T47D (cell line): ENCODE results near the gene SH3GL2.

Source experiments
- DNase-seq, 2 experiments: peaks; one replicate each; pipeline versions ENCODE4 v3.0.0 to v3.0.0-alpha.2; 2011 to 2012; ENCODE audit warnings: low read depth in 1 of 2, low spot score in 1 of 2
- JUND ChIP-seq: IDR thresholded peaks from 2 replicates; pipeline ENCODE4 v1.6.1; 2012; ENCODE audit warnings: low read depth
- in situ Hi-C: cut with HindIII; loops from 2 replicates; pipeline ENCODE4 v1.10.0; 2016; ENCODE audit warnings: low sequenced_read_pairs, low pct_unique_long_range_greater_than_20kb

Gene SH3GL2

GRCh38 chr9:17789316-17789715 lies 210.4 kb downstream of the SH3GL2 start:
- DNase-seq, result no peak
- in situ Hi-C loops, result no loop called here
- TF ChIP-seq JUND, result no peak

- in situ Hi-C loops, result no loop called here
- no peak for TF ChIP-seq JUND
- peak; percentile 11 to 57 for DNase-seq
Measured at GRCh38 chr9:17793713-17794622, 215.1 kb downstream of the SH3GL2 start.

DNA sequence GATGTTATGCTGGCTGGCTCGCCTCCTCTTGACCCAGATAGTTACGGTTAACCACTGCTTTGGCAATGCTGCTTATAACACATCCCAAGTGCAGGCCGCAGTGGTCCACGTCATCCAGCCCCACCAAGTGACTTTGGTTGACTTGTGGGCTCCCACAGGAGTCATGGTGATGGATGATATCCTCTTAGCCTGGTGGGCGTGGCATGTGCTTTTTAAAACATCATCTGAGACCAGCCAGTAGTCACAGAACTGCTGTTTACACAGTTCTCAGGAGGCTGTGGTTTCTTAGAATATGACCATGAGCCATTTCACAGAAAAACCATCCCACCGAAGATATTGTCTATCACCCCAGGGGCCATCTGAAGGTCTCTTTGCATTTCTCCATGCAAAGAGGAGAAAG lies 216.9 kb downstream of the SH3GL2 start:
- no peak for TF ChIP-seq JUND
- DNase-seq, result no peak
- in situ Hi-C loops, result no loop called here

DNA sequence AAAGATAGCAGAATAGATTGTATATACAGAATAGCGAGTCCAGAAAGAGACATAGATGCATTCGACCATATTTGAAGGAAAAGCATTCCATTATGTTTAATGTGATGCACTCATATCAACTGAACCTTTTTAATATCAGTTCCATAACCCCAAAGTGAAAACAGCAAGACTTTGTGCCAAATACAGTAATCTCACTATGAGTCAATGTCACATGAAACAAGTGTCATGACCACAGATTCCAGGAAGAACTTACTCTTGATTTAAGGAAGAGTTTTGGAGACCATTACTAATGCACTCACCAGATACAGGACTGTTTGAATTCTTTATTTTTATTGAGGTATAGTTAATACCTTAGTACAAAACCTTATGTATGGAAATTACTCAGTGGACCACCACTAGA lies 220.5 kb downstream of the SH3GL2 start:
- in situ Hi-C loops, result no loop called here
- no peak for DNase-seq
- TF ChIP-seq JUND, result no peak

DNA sequence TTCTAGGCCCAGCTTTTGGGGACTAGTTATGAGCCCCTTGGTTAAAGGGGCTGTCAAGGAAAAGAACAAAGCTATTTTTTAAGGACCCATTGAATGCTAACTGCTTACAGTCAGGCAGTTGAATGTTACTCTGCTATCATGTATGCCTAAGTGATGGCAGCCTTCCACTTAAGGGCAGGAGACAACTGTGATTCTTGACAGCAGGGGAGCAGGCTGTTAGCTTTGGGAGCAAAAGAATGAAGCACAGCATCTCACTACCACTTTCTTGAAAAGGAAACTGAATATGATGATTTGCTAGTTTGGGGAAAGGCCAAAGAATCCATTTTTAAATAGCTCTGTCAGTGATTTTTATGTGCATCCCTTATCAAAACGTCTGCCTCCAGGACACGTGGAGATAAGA lies 221.6 kb downstream of the SH3GL2 start:
- TF ChIP-seq JUND, result no peak
- in situ Hi-C loops, result no loop called here

GRCh38 chr9:17802249-17802857 lies 223.5 kb downstream of the SH3GL2 start:
- no peak for TF ChIP-seq JUND
- peak in 1 of 2 experiments; percentile 2 for DNase-seq
- in situ Hi-C loops, result no loop called here

More for the DNA sequence above, 221.6 kb downstream of the SH3GL2 start:
- DNase-seq, result no peak

DNA sequence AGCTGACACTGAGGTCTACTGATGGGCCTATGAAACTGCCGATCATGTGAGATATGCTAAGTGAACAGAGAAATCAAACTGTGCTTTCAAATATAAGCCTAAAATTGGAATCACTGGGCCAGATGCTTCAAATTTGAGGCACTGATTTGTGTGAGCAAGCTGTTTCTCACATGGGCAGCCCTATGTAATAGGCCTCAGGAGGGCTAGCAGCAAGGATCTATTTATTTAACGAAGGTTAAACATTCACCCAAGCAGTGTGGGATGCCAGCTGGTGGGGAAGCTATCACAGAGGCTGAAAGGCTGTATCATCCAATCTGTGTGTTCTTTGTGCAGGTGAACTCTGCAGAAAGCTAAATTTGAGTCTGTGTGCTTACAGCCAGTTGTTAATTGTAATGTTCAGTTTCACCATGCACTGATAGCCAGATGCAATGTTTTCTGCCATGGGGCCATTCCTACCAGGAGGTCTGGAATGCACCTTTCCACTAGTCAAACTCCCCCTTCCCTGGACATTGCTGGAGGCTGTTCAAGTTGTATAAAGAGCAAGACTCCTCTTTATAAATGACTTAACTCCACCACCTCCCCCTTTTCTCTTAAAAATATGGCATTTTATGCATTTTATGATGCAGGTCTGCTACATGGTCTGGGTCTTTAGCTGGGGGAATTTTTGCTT lies 228.9 kb downstream of the SH3GL2 start:
- no peak for DNase-seq
- in situ Hi-C loops, result no loop called here
- TF ChIP-seq JUND, result no peak

GRCh38 chr9:17810317-17810716 lies 231.5 kb downstream of the SH3GL2 start:
- no peak for TF ChIP-seq JUND
- in situ Hi-C loops, result no loop called here
- no peak for DNase-seq

DNA sequence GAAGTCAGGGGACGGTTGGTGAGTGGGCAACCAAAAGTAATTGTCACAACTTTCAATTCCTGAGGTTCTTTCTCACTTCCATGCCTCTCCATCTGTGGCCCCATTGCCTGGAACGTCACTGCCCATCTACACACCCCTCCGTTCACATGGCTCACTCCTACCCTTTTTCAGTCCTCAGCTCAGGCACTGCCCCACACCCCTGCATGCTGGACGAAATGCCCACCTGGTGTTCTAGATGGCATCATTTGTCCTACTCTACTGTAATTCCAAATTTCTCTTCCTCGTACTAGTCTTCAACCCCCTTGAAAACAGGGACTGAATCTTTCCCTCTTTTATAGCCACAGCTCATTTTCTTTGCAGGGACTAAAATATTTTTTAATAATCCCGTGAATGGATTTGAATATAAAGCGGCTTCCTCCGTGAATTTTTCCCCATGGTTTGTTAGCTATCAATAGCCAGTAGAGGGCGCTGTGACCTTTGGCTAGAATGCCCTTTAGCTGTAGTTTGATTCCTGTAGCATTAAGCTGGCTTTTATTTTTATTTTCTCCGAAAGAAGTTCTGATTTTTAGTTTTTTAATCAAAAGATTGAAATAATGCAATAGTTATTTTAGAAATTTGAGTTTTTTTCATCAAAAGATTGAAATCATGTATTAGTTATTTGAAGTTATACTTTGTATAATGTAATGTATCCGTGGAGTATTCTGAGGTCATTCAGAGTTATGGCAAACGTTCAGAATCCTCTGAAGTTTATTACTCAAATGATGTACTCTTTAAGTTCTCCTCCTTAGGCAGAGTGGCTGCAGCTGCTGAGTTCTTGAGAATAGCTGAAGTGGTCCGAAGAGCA lies 232.1 kb downstream of the SH3GL2 start:
- in situ Hi-C loops, result no loop called here
- no peak for TF ChIP-seq JUND
- DNase-seq, result peak; percentile 18 to 54

DNA sequence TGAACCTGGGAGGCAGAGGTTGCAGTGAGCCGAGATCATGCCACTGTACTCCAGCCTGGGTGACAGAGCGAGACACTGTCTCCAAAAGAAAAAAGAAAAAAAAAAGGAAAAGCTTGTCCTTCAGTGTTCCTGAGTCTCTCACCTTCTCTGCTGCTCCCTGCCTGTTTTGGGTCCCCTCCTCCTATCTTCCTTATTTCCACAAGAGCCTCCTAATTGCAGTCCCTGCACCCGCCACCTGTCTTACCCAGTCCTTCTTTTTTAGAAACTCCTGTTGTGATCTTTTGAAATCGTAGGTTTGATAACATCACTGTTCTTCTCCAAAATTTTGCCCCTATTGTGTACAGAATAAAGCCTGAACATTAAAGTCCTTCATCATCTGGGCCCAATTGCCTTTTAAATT lies 234.9 kb downstream of the SH3GL2 start:
- no peak for DNase-seq
- TF ChIP-seq JUND, result no peak
- in situ Hi-C loops, result no loop called here

GRCh38 chr9:17816431-17817027 lies 237.7 kb downstream of the SH3GL2 start:
- in situ Hi-C loops, result no loop called here

DNA sequence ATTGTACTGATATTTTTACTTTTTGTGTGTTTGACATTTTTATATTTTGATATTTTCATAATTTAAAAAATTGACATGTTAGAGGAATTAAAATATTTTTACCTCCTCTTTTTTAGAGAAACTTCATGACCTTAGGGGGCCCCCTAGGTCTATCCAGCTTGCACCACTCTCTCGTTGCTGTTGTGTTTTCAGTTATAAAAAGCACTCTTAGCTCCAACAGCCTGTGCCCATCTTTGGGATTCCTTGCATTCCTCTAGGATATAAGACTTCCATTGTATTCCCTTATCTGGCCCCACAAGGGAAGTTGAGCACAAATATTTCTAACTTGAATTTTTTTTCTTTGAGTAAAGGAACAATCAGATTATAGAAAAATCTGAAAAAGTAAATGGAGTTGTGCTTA lies 245.3 kb downstream of the SH3GL2 start:
- DNase-seq, result no peak
- in situ Hi-C loops, result no loop called here
- TF ChIP-seq JUND, result no peak

More at GRCh38 chr9:17816431-17817027, 237.7 kb downstream of the SH3GL2 start:
- no peak for TF ChIP-seq JUND
- no peak for DNase-seq
